Activated CD8-positive, alpha-beta memory T cell treated with anti-CD3 and anti-CD28 coated beads for 4 hours (primary cell): ENCODE results near the gene PGM3.

Experiments
- DNase-seq, 2 donors: peaks; one replicate each; pipeline ENCODE4 v3.0.0-alpha.2; 2020; ENCODE audit warnings: low read depth in 2 of 2

PGM3 gene

DNA sequence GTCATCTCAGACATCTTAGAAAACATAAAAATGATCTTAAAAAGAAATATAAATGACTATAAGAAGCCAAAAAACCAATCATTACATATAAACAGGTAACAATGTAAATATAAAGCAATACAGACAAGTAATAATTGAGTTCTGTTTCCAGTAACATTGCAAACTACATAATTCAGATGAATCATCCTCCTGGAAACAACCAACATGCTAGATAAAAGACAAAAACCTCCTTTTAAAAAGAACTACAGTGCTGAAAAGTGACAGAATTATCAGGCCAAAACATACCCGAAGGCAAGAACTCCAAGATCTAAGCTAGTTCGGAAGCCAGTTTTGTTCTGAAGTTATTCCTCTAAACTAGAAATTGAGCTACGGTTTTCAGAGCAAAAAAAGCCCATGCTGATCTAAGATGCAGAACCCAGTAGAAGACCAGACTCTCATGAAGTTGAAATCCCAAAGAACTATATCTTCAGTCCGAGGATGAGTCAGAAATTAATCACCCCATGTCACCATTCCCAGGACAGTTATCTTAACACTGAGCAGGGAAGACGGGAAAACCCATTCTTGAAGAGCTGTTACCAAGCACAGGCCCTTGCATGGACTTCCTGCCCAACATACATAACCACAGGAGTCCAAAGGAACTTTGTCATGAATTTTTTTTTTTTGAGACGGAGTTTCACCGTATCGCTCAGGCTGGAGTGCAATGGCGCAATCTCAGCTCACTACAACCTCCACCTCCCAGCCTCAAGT lies 9.8 kb downstream of the PGM3 start:
- no peak for DNase-seq

DNA sequence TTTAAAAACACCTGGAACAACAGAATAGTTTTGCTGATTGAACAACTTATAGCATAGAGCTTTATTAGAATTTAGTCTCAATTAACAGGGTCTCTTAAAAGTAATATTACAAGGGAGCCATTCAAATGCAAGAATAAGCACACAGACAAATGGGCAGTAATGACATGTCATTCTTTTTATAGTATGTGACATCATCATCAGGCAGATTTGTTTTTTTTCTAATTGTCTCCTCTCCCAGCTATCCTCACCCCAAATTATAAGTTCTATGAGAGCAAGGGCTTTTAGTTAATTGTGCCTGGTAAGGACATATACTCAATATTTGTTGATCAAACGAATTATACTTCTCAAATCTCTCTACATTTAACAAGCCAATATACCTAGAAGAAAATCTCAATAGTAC lies 11.0 kb downstream of the PGM3 start:
- DNase-seq = no peak

DNA sequence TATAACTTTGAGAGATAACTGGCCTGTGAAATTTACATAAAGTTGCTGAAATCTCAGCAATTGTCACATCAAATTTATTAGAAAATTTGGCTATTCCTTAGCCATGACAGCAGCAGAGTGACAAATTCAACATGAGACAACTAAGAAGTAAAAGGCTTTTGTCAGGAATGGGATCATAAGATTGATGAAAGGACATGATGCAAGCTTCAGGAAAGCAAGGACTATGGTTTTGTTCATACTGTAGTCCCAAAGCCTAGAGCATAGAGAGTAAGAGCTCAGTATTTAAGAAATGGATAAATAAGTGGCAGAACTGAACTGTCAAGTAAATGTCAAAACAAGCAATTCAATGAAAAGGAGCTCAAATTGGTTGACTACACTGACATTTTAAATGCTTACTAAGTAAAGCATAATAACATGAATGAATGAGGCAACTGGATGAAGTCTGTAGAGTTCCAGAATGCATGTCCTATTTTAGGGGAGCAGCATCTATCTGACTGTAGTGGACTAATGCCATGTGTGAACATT lies 12.6 kb downstream of the PGM3 start:
- DNase-seq = no peak

DNA sequence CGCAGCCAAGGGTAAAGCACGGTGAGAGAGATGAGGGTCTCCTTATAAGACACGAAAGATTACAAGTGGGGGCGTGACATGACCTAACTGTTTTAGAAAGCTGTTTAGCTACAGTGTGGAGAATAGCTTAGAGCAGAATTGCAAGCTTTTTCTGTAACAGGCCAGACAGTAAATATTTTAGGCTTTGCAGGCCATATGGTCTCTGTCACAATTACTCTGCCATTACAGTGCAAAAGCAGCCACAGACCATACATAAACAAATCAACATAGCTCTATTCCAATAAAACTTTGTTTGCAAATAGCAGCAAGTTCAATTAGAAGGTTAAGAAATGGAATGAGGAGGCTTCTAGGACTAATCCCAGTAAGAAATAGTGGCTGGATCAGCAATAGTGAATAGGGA lies 16.8 kb downstream of the PGM3 start:
- DNase-seq = no peak

DNA sequence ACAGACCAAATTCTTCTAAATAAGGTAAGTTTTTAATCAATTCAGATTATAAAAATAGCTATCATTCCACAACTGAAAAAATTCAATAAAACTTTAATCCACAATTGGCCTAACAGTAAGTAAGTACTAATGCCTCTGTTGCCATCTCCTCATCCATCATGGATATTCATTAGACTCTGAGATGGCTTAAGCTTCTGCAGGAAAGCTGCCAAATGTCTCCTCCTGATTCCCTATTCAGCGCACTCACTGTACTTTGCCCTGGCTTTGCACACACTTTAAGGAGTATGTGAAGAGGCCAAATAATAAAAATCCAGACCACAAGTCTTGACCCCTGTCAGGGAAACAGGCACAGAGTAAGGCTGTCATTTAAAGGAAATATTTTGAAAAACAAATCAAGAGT lies 23.6 kb downstream of the PGM3 start:
- no peak for DNase-seq

DNA sequence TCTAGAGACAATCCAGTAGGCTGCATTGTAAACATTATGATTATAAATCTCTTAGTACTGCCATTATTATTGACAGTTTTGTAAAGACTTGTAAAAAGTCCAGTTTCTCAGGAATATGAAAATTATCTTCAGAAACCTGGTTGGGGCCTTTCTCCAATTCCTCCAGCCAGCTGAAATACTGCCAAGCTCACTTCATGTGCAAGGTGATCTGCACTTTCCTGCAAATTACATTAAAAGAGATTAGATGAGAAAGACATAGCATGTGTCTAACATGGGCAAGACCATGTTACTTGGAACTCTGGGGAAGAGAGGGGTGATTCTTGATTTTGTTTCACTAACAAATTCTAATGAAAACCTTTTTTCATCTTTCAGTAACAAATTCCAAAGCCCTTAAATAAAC lies 24.0 kb downstream of the PGM3 start:
- DNase-seq = no peak

DNA sequence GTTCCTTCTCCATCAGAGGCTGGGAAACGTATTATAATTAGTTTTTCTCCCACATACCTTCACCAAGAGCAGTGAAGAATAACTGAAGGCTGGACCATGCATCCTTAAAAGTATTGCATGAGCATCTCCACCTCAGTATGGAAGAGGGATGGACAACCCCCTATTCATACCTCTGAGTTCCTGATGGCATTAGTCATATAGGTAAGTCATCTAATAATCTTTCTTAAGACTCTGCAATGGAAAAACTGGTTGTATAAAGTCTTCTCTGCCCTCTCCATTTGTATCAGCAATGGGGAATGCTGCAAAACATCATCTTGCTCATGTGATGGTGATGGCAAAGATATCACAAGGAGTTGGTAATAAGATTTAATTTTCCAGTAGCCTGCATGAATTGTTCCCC lies 24.5 kb downstream of the PGM3 start:
- DNase-seq = no peak

DNA sequence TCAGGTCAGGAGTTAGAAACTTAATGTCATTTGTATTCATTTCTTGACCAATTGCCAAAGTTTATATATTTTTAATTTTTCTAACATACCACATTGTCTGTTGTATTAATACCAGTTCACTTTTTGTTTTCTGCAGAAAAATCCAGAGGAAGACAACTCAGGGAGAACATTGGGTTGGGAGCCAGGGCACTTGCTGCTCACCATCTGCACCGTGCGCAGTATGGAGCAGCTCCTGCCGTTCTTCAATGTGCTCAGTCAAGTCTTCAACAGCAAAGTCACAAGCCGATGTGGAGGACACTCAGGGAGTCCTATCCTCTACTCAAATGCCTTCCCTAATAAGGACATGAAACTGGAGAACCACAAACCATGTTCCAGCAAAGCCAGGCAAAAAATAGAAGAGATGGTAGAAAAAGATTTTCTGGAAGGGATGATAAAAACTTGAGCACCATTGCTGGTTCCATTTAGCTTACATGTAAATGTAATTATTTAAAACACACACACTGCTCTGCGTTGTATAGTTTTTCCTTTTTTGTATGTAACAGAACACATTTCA lies 25.3 kb downstream of the PGM3 start:
- no peak for DNase-seq

DNA sequence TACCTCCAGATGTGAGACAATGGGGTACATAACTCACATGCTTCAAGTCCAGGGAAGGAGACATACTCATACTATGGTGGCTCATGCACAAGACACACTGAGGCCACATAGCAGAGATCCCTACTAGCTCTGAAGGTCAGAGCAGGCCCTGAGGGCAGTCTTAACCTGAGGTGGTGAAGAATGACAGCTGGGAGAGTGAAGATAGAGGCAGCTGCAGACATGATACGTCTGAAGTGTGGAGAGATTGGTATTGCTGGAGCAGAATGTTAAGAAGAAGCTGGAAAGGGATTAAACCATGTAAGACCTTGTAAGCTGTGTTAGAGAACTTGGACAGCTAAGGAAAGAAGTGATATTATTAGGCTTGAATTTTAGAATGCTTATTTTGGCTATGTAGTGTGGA lies 32.9 kb downstream of the PGM3 start:
- no peak for DNase-seq

DNA sequence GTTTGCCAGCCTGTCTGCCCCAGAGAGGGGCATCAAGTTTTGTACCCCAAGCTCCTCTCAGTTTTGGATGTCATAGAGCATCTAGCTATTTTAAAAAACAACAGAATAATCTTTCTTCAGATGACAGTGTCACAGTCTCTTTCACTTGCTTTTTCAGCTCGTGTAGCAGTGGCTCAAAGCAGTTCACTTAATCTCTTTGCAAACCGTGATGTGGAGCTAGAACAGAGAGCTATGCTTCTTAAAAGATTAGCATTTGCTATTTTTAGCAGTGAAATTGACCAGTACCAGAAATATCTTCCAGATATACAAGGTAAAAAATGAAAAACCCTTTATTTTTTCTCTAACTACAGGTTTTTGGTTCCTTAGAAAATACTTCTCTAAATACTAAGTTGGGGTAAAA lies 37.3 kb downstream of the PGM3 start:
- no peak for DNase-seq

DNA sequence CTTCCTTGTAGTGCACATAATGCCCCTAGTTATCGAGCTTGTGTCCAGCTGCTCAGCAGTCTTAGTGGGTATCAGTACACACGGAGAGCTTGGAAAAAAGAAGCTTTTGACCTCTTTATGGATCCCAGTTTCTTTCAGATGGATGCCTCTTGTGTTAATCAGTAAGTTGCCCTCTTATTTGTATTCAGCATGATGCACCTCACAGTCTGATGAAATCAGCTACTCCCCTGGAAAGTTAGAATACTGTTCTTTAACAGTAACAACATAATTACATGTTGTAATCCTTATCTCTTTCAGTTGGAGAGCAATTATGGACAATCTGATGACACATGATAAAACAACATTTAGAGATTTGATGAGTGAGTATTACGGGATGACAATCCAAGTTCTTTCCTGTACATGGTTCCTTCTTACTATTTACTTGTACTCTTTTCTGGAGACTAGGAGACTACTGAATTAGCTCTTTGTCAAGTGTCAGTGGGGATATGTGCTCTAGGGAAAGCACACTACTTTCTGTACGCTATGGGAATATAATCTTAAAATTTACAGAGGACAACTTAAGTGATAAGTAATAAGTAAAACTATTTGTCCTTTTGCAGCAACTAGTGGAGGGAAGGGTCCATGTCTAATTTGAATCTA lies 39.1 kb downstream of the PGM3 start:
- DNase-seq = no peak

DNA sequence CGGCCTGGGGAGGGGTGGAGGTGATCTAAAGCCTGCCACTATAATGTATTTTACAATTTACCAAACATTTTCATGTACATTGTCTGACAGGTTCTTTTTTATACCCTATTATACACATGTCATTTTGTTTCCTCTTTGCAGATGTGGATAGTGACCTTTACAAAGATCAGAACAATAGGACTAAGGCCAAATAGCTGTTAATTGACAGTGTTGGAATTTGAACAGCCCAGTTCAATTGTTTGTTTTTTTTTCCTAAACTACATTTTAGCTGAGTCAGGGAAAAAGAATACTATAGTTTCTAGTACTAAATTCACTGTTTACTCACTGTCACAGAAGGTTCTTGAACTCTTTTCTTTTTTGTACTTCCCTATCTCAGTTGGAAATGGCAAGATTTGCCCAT lies 40.2 kb downstream of the PGM3 start:
- DNase-seq = no peak

DNA sequence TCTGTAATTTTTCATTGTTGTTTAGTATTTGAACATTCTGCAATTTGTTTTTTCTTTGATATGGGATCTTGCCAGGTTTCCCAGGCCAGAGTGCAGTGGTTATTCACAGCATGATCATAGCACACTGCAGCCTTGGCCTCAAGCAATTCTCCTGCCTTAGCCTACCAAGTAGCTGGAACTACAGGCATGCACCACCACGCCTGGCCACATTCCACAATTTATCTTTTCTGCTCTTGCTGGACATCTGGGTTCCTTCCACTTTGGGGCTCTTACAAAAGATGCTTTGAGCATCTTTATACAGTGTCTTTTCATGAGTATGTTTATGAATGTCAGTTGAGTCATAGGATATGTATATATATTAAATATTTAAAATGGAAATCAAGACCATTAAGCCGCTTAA lies 42.0 kb downstream of the PGM3 start:
- DNase-seq = no peak

DNA sequence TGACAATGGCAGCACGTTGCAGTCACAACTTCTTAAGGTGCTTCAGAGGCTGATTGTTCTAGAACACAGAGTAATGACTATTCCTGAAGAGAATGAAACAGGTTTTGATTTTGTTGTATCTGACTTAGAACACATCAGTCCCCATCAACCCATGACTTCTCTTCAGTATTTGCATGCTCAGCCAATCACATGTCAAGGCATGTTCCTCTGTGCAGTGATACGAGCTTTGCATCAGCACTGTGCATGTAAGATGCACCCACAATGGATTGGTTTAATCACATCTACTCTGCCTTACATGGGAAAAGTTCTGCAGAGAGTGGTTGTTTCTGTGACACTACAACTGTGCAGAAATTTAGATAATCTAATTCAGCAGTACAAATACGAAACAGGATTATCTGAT lies 54.3 kb downstream of the PGM3 start:
- no peak for DNase-seq

DNA sequence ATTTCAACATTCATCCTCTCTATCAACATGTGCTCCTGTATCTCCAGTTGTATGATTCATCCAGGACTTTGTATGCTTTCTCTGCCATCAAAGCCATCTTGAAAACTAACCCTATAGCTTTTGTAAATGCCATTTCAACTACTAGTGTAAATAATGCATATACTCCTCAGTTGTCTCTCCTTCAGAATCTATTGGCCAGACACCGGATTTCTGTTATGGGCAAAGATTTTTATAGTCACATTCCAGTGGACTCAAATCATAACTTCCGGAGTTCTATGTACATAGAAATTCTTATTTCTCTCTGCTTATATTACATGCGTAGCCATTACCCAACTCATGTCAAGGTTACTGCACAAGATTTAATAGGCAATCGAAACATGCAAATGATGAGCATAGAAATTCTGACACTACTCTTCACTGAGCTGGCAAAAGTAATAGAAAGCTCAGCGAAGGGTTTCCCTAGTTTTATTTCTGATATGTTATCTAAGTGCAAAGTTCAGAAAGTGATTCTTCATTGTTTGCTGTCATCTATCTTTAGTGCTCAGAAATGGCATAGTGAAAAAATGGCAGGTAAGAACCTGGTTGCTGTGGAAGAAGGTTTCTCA lies 54.8 kb downstream of the PGM3 start:
- no peak for DNase-seq

DNA sequence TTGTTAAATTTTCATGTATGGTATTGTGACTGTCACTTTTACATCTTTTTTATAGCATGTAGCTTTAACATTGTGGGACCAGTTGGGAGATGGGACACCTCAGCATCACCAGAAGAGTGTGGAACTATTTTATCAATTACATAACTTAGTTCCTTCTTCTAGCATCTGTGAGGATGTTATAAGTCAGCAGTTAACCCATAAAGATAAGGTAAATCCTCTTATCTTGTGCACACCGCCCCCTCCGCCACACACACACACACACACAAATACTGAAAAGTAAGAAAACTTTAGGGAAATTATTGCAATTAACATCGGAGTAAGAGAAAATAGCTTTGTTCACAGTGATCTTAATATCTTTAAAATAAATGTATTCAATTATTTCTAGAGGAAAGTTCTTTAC lies 60.9 kb downstream of the PGM3 start:
- no peak for DNase-seq

DNA sequence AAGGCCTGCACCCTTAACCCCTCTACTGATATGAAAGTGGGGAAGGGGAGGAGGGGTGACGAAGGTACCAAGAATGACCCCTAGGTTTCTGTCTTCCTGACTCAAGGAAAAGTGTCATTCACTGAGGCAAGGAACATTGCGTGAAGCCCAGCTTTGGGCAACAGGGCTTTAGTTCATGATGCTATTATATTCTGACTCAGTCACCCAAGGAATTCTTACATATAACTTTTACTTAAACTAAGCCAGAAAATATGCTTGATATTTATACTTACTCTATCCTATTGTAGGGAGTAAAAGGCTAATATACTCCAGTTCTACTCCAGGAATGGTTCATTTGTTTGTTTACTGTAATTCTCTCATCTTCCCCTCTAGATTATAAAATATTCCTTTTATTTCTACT lies 65.1 kb downstream of the PGM3 start:
- DNase-seq = no peak

DNA sequence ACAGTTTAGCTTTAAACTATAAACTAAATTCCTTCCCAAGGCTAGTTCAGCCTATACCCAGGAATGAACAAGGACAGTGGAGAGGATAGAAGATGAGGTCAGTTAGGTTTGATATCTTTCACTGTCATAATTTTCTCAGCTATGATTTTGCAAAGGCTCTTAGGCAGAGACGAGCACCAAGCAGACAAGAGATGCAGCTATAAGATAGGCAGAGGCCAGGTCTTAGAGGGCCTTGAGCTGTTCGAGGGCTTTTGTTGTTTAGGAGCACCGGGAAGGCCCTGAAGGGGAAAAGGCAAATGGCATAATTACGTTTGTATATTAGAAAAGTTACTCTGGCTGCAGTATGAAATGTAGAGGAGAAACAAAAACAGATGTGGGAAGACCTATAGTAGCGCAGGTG lies 65.8 kb downstream of the PGM3 start:
- no peak for DNase-seq

DNA sequence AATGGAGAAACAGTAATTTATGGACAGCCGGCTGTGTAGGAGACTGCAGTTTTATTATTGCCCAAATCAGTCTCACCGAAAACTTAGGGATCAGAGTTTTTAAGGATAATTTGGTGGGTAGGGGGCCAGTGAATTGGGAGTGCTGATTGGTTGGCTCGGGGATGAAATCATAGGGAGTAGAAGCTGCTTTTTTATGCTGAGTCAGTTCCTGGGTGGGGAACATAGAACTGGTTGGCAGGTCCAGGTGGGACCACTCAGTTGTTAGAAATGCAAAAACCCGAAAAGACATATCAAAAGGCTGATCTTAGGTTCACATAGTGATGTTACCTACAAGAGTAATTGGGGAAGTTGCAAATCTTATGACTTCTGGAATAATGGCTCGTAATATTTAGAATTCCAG lies 66.3 kb downstream of the PGM3 start:
- DNase-seq = no peak

DNA sequence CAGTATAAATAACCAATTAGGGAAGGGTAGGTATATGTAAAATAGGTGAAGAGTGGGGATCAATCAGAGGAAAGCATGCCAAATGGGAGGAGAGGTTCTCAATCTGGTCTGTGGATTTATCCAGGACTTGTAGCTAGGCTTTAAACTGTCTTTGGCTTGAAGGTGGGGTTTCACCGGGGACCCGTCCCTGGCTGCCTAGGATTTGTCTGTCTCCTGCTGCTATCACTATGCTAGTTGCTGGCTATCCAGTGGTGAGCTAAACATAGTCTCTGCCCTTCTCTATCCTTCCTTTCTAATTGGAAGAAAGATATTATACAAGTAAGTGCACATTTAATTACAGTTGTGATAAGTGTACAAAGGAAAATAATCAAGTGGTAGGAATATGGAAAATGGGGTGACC lies 66.8 kb downstream of the PGM3 start:
- DNase-seq = no peak

DNA sequence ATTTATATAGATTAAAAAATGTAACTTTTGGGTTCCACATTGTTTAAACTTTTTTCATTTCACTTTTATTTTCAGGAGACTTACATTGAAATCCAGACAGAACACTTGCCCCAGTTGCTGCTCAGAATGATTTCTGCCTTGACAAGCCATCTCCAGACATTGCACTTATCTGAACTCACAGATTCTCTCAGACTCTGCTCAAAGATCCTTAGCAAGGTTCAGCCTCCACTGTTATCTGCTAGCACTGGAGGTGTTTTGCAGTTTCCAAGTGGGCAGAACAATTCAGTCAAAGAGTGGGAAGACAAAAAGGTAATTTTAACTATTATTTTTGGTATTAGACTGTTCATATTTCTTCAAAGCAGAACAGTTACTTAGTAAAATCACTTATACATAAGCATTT lies 67.6 kb downstream of the PGM3 start:
- DNase-seq = no peak

DNA sequence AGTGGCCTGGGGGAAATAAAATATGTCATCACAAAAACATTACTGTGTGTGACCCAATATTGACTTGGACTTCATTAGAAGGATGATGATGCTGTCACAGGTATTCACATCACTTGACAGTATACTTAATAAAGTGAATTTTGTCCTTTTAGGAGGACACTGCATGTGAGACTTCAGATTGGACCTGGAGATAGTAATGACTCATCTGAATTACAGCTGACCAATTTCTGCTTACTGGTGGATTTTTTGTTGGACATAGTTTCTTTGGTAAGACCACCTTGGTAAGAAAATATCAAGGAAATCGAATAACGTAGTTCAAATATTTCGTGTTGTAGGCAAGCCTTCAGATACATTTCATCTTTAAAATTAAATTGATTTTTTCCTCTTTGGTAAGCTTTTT lies 68.5 kb downstream of the PGM3 start:
- no peak for DNase-seq

DNA sequence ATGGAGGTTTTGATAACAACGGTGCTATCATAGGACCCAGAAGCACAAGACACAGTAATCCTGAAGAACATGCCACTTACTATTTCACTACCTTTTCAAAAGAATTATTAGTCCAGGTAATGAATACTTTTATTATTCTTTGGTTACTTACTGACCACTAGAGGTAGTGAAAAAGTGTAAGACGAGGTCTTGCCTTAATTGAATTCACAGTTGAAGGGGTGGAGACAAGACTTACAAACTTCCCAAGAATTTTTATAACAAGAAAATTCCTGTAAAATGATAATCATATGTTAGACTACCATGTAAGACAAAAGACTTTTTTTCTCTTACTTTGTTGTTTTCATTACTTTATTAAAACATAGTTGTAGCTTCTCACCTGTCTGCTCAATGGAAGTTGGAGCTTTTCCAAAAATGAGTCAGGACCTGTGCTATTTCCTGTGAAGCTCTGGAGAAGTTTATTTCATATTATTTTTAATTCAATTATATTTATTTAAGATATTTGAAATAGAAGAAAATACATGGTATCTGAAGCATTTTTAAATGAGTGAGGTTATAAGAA lies 73.2 kb downstream of the PGM3 start:
- DNase-seq = no peak
